GM19099 (cell line): ENCODE results near the gene SKAP1.
A peak's percentile ranks its signal among the peaks of the same experiment; 100 is the strongest.

Experiments used
- POLR2A ChIP-seq: IDR thresholded peaks from 3 replicates; pipeline ENCODE4 v1.6.1; 2011; ENCODE audit warnings: low read depth; ENCODE audit not compliant: insufficient read length; ENCODE audit errors: extremely low read depth

Gene SKAP1

DNA sequence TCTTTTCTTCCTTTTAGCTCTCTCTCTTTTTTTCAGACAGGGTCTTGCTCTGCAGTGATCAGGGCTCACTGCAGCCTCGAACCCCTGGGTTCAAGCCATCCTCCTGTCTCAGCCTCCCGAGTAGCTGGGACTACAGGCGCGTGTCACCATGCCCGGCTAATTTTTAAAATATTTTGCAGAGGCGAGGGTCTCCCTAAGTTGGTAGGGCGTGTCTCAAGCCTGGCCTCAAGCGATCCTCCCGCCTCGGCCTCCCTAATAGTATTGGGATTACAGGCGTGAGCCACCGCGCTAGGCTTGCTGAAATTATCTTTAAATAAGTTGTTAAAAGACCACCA, 323.2 kb downstream of the SKAP1 start:
- TF ChIP-seq POLR2A = no peak

DNA sequence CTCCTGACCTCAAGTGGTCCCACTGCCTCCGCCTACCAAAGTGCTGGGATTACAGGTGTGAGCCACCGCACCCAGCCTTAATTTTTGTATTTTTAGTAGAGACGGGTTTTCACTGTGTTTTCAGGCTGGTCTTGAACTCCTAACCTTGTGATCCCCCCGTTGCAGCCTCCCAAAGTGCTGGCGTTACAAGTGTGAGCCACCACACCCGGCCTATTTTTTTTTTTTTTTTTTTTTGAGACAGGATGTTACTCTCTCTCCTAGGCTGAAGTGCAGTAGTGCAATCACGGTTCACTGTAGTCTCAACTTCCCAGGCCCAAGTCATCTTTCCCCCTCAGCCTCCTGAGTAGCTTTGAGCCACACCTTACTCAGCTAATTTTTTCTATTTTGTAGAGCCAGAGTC, 325.6 kb downstream of the SKAP1 start:
- no peak for TF ChIP-seq POLR2A

- no peak for TF ChIP-seq POLR2A
Measured at GRCh38 chr17:48102798-48103715, 327.0 kb downstream of the SKAP1 start.

- TF ChIP-seq POLR2A = no peak
Measured at GRCh38 chr17:48102043-48102750, 327.8 kb downstream of the SKAP1 start.

DNA sequence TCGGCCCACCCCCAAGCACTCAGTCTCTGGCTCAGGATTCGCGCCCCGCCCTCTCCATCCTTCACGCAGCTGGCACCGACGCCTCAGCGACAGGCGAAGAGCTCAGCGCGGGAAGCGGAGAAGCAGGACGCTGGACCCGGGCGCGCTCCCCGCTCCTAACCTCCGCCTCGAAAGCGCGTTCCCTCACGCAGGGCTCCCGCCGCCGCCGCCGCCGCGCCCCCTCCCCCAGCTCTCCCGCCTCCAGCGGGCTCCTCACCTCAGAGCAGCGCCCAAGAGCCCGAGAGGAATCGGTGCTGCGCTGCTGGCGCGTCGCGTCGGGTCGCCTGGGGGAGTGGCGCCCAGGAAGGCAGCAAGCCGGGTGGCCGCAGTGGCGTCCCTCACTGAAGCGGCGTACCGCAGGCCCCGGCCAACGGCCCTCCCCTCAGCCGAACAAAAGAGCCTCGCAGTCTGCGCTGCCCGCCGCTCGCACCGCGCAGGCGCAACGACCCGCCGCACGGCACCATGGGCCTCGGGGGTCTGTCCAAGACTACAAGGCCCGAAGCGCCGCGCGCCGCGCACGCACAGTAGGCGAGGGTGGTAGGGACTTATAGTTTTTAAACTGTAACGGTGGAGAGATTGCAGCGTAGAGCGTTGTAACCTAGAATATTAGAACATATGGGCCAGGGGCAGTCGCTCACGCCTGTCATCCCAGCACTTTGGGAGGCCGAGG, 328.8 kb downstream of the SKAP1 start, which contains the start of gene CBX1:
Gene CBX1, minus strand, starts transcription at position 467 of the 709 bp plus-strand sequence. CDS start 24,474 bp downstream, outside the sequence.
- peak; percentile 64 for TF ChIP-seq POLR2A

DNA sequence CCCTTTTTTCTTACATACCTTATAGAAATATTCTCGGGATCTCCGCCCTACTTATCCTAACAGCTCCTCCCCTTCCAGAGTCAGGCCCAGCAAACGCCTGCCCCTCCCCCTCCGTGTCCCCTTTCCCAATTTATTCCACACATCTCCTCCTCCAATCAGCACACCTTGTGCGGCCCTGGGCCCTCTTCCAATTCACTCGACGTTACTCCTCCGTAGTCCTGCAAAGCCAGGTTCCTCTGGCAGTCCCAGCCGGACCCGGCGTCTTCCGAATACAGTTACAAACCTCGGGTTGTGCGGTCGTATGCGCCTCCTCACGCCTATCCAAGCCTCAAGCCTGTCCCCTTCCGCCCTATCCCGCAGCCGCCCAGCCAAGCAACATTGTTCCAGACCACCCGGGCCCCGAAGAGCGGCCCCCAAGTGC, 329.4 kb downstream of the SKAP1 start:
- TF ChIP-seq POLR2A = no peak

DNA sequence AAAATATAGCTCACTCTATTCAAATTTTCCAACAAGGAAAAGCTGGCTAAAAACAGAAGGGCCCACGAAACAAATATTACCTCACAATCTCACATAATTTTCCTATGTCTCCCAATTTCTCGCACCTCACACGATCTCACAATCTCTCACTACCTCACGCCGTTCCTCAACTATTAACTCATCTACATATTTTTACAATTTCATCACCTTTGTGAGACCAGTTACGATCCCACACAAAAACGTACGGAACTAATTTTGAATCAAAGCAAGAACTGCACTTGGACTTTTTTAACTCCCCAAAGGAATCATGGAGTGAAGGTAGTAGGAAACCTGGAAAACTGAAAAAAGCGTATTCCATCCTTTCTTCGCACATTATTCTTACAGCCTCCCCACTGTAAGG, 329.9 kb downstream of the SKAP1 start:
- no peak for TF ChIP-seq POLR2A

- TF ChIP-seq POLR2A = no peak
Measured at GRCh38 chr17:48095611-48096010, 334.4 kb downstream of the SKAP1 start.

DNA sequence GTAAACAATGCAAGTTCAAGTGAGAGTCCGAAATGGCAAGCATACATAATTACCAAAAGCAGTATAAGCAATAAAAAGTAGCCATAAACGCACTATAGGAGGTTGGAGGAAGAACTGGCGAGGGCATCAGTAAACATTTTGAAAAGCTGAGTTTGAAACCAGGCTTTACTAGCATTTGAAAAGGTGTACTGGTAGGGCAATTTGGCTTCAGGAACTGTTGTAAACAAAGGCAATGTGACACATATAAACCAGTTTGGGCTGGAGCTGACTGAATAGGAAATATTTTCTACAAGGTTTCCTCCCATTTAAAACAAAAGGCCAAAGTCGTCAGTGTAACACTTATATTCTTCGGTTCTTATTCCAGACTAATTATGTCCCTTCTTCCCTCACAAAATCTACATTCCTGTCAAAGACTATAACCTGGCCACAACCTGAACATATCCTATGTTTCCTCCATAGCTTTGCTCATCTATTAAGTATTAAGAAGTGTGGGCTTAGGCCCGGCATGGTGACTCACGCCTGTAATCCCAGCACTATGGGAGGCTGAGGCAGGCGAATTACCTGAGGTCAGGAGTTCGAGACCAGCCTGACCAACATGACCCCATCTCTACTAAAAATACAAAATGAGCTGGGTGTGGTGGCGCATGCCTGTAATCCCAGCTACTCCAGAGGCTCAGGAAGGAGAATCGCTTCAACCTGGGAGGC, 336.5 kb downstream of the SKAP1 start:
- TF ChIP-seq POLR2A = no peak

- no peak for TF ChIP-seq POLR2A
Measured at GRCh38 chr17:48084932-48085331, 345.1 kb downstream of the SKAP1 start.
